IMR-90 (cell line): ENCODE results near the gene YLPM1. TPM values are rescaled to one million over a fixed set of nuclear protein-coding genes. Genes with fewer than 3 reads are reported as not detected.

Experiments
- ATAC-seq: fragments of 200-7000 bp; cut with Tn5 transposase; 2 replicates; pipeline ENCODE4 v1.9.1; 2020; ENCODE audit warnings: low read depth, mild to moderate bottlenecking, moderate library complexity
- BruUV-seq: library from RNA; stranded (reverse); fragments of 400-500 nt; replicated peaks from 2 replicates; lab custom pipeline; 2021; lab: Mats Ljungman, UMichigan
- CTCF ChIA-PET: fragments of 300-600 bp; formaldehyde crosslinking; extraction: SDS; loops from one replicate; lab custom pipeline; 2021; ENCODE audit warnings: antibody characterized with exemption; lab: Yijun Ruan, JAX
- POLR2A ChIA-PET: fragments of 300-600 bp; sonication (Branson Sonifier 250); formaldehyde crosslinking; loops from one replicate; lab custom pipeline; 2022; ENCODE audit warnings: antibody characterized with exemption; ENCODE audit not compliant: unreplicated experiment; lab: Charles Lee
- DNase-seq: peaks from one replicate; pipeline ENCODE4 v3.0.0; 2013
- H2AFZ ChIP-seq: replicated peaks from 2 replicates; pipeline ENCODE3; 2013; ENCODE audit warnings: low read length, mild to moderate bottlenecking; ENCODE audit not compliant: poor library complexity
- H2AK5ac ChIP-seq: 2 replicates; pipeline ENCODE4 v1.6.1; 2013; ENCODE audit warnings: low read depth, low read length, inconsistent platforms
- H2AK9ac ChIP-seq: replicated peaks from 2 replicates; pipeline ENCODE3; 2013; ENCODE audit warnings: mild to moderate bottlenecking, low read depth, low read length, moderate library complexity; ENCODE audit not compliant: poor library complexity
- H2BK120ac ChIP-seq: 2 replicates; pipeline ENCODE4 v1.6.1; 2013; ENCODE audit warnings: low read depth, low read length, inconsistent platforms
- H2BK15ac ChIP-seq: 3 replicates; pipeline ENCODE4 v1.6.1; 2013; ENCODE audit warnings: low read depth, low read length, inconsistent platforms
- H2BK20ac ChIP-seq: 2 replicates; pipeline ENCODE4 v1.6.1; 2013; ENCODE audit warnings: low read depth, mild to moderate bottlenecking, inconsistent platforms, low read length, moderate library complexity
- H2BK5ac ChIP-seq: 2 replicates; pipeline ENCODE4 v1.6.1; 2013; ENCODE audit warnings: mild to moderate bottlenecking, low read depth, low read length, inconsistent platforms; ENCODE audit not compliant: poor library complexity, severe bottlenecking
- H3K14ac ChIP-seq: replicated peaks from 2 replicates; pipeline ENCODE4 v1.6.1; 2013; ENCODE audit warnings: low read depth, low read length, inconsistent platforms
- H3K18ac ChIP-seq: 2 replicates; pipeline ENCODE4 v1.6.1; 2013; ENCODE audit warnings: low read depth, low read length, control low read depth
- H3K23ac ChIP-seq: 2 replicates; pipeline ENCODE4 v1.6.1; 2013; ENCODE audit warnings: low read depth, low read length, inconsistent platforms
- H3K27ac ChIP-seq: 2 replicates; pipeline ENCODE4 v1.5.1; 2013; ENCODE audit warnings: mild to moderate bottlenecking, control low read depth, low read length; ENCODE audit not compliant: insufficient read depth
- H3K27me3 ChIP-seq: 2 replicates; pipeline ENCODE4 v1.6.1; 2013; ENCODE audit warnings: low read length; ENCODE audit not compliant: control insufficient read depth, insufficient read depth
- H3K36me3 ChIP-seq: 2 replicates; pipeline ENCODE4 v1.6.1; 2013; ENCODE audit warnings: low read length, mixed read lengths; ENCODE audit not compliant: control insufficient read depth, insufficient read depth
- H3K4ac ChIP-seq: 2 replicates; pipeline ENCODE4 v1.6.1; 2013; ENCODE audit warnings: low read depth, low read length, inconsistent platforms
- H3K4me1 ChIP-seq: 2 replicates; pipeline ENCODE4 v1.6.1; 2013; ENCODE audit warnings: low read length, mixed read lengths; ENCODE audit not compliant: control insufficient read depth, insufficient read depth
- H3K4me2 ChIP-seq: 2 replicates; pipeline ENCODE4 v1.6.1; 2013; ENCODE audit warnings: low read depth, mild to moderate bottlenecking, control low read depth, low read length, moderate library complexity
- H3K4me3 ChIP-seq: 2 replicates; pipeline ENCODE4 v1.5.1; 2013; ENCODE audit warnings: low read depth, mild to moderate bottlenecking, control low read depth, low read length, moderate library complexity; ENCODE audit not compliant: insufficient read depth
- H3K56ac ChIP-seq: 2 replicates; pipeline ENCODE4 v1.6.1; 2013; ENCODE audit warnings: low read length, inconsistent platforms; ENCODE audit not compliant: insufficient read depth; ENCODE audit errors: extremely low read depth
- H3K79me1 ChIP-seq, 2 experiments: 2 replicates each; pipeline ENCODE4 v1.6.1; 2013; ENCODE audit warnings: low read length in 2 of 2, inconsistent platforms in 1 of 2, low read depth in 1 of 2
- H3K9ac ChIP-seq: 2 replicates; pipeline ENCODE4 v1.6.1; 2013; ENCODE audit warnings: low read depth, low read length, control low read depth
- H3K9me1 ChIP-seq: 2 replicates; pipeline ENCODE4 v1.6.1; 2013; ENCODE audit warnings: low read length, inconsistent platforms; ENCODE audit not compliant: insufficient read depth
- H3K9me3 ChIP-seq: 2 replicates; pipeline ENCODE4 v1.6.1; 2013; ENCODE audit warnings: low read length; ENCODE audit not compliant: control insufficient read depth, insufficient read depth
- H4K20me1 ChIP-seq: 2 replicates; pipeline ENCODE4 v1.6.1; 2013; ENCODE audit warnings: low read length, inconsistent platforms; ENCODE audit not compliant: insufficient read depth
- H4K5ac ChIP-seq: 2 replicates; pipeline ENCODE4 v1.6.1; 2013; ENCODE audit warnings: mild to moderate bottlenecking, low read depth, low read length, control low read depth
- H4K8ac ChIP-seq, 2 experiments: 2 replicates each; pipeline ENCODE4 v1.6.1; 2013; ENCODE audit warnings: low read depth in 2 of 2, low read length in 2 of 2, control low read depth in 1 of 2, inconsistent platforms in 1 of 2
- H4K91ac ChIP-seq: 2 replicates; pipeline ENCODE4 v1.6.1; 2013; ENCODE audit warnings: low read depth, low read length, inconsistent platforms; ENCODE audit not compliant: insufficient read depth
- BHLHE40 ChIP-seq: fragments of 150-350 bp; IDR thresholded peaks from 2 replicates; pipeline ENCODE4 v1.6.1; 2016; ENCODE audit warnings: mild to moderate bottlenecking, low read depth, low read length
- CEBPB ChIP-seq: IDR thresholded peaks from 2 replicates; pipeline ENCODE4 v1.6.1; 2012; ENCODE audit warnings: low read depth, low read length, improper control_type of control experiment
- FOS ChIP-seq: fragments of 150-350 bp; IDR thresholded peaks from 2 replicates; pipeline ENCODE4 v1.6.1; 2016; ENCODE audit warnings: low read depth, low read length
- MAFK ChIP-seq: IDR thresholded peaks from 2 replicates; pipeline ENCODE4 v1.6.1; 2012; ENCODE audit warnings: low read depth, low read length, improper control_type of control experiment
- MAZ ChIP-seq: IDR thresholded peaks from 2 replicates; pipeline ENCODE4 v1.6.1; 2012; ENCODE audit warnings: low read depth, mild to moderate bottlenecking, low read length, improper control_type of control experiment, moderate library complexity, borderline replicate concordance
- NFE2L2 ChIP-seq: fragments of 150-350 bp; IDR thresholded peaks from 2 replicates; pipeline ENCODE4 v1.6.1; 2016; ENCODE audit warnings: low read depth, mild to moderate bottlenecking, low read length
- POLR2A ChIP-seq: IDR thresholded peaks from 2 replicates; pipeline ENCODE4 v1.6.1; 2012; ENCODE audit warnings: mild to moderate bottlenecking, low read depth, low read length
- RAD21 ChIP-seq: IDR thresholded peaks from 2 replicates; pipeline ENCODE4 v1.6.1; 2012; ENCODE audit warnings: low read length, improper control_type of control experiment
- RCOR1 ChIP-seq: IDR thresholded peaks from 2 replicates; pipeline ENCODE4 v1.6.1; 2012; ENCODE audit warnings: mild to moderate bottlenecking, low read length, improper control_type of control experiment; ENCODE audit not compliant: insufficient replicate concordance
- RFX5 ChIP-seq: IDR thresholded peaks from 2 replicates; pipeline ENCODE4 v1.8.0; 2012; ENCODE audit warnings: low read depth, mild to moderate bottlenecking, low read length, moderate library complexity
- SMC3 ChIP-seq: fragments of 150-350 bp; IDR thresholded peaks from 2 replicates; pipeline ENCODE4 v1.6.1; 2016; ENCODE audit warnings: low read depth, mild to moderate bottlenecking, antibody characterized with exemption, low read length, moderate library complexity
- WGBS, 2 experiments: methylation state at CpG; one replicate each; pipeline versions ENCODE4 v1.1.5 to v1.1.7; 2013; ENCODE audit warnings: missing lambda C conversion rate in 2 of 2; ENCODE audit not compliant: insufficient read length in 1 of 2; ENCODE audit errors: extremely low coverage in 2 of 2; 5-methylcytosine and 5-hydroxymethylcytosine counted together
- dilution Hi-C: fragments of 300-500 bp; cut with HindIII; formaldehyde crosslinking; loops from one replicate; pipeline ENCODE4 v1.14.3; 2018; ENCODE audit warnings: low sequenced_read_pairs; ENCODE audit not compliant: unreplicated experiment
- in situ Hi-C: fragments of 300-500 bp; cut with MboI; formaldehyde crosslinking; loops from 3 replicates; pipeline ENCODE4 v1.14.3; 2019; ENCODE audit warnings: low sequenced_read_pairs, inconsistent platforms, mixed read lengths
- intact Hi-C: fragments of 100-400 bp; cut with micrococcal nuclease; formaldehyde crosslinking; loops from 2 replicates; pipeline ENCODE4 v1.10.0; 2022
- polyA plus RNA-seq, 3 experiments: library from polyadenylated mRNA; depleted of rRNA; stranded (reverse); fragments of >200 nt; gene quantifications; 2 replicates each; pipeline ENCODE4 v1.2.3, GENCODE V29; 2012; ENCODE audit warnings: low replicate concordance in 1 of 3
- total RNA-seq: library from RNA; depleted of rRNA; stranded (reverse); fragments of >200 nt; gene quantifications from 2 replicates; pipeline ENCODE4 v1.2.3, GENCODE V29; 2012
- TF ChIP-seq, protein P1 (sequence below): conservative IDR thresholded peaks from 2 replicates; pipeline ENCODE4 v1.5.1; 2012; ENCODE audit warnings: mild to moderate bottlenecking, low read depth, low read length, improper control_type of control experiment

Gene YLPM1
- total and polyA plus RNA-seq, 2 of the 4 experiments (the other 2 are of a cell fraction), result 8.2 to 19.7 TPM

- H3K14ac ChIP-seq, result no peak overlapping the region
- H3K4ac ChIP-seq, result no peak overlapping the region
- no peak overlapping the region for H4K5ac ChIP-seq
- H3K18ac ChIP-seq, result no peak overlapping the region
- ChIA-PET CTCF (no interaction called here), POLR2A (no interaction called here)
- ATAC-seq, result no peak
- H3K4me2 ChIP-seq, result no peak overlapping the region
- no peaks in the 10 kb centered on the region for H3K36me3 ChIP-seq
- no peak overlapping the region for H3K27ac ChIP-seq
- H3K23ac ChIP-seq, result no peak overlapping the region
- H4K91ac ChIP-seq, result no peak overlapping the region
- H3K4me1 ChIP-seq, result peaks cover 23% of the 10 kb centered on the region
- dilution Hi-C loops, result no loop called here
- no peak overlapping the region for H3K56ac ChIP-seq
- no peak for DNase-seq
- H3K4me3 ChIP-seq, result no peak overlapping the region
- peaks cover 15% of the 10 kb centered on the region for H3K9me1 ChIP-seq
- H3K9ac ChIP-seq, result no peak overlapping the region
- H4K20me1 ChIP-seq, result peaks cover 3% of the 10 kb centered on the region; the same call in 1 of the 2 replicates
- H2AFZ ChIP-seq, result no peak overlapping the region
- no peaks in the 10 kb centered on the region for H3K9me3 ChIP-seq
- intact Hi-C loops, result no loop called here
- no peak overlapping the region for H4K8ac ChIP-seq
- no peak overlapping the region for H2BK5ac ChIP-seq
- no peak overlapping the region for H2AK5ac ChIP-seq
- BruUV-seq, result no TSS peak
- in situ Hi-C loops, result no loop called here
- TF ChIP-seq CEBPB, result no peak
- TF ChIP-seq SMC3, result no peak
- TF ChIP-seq, protein P1, sequence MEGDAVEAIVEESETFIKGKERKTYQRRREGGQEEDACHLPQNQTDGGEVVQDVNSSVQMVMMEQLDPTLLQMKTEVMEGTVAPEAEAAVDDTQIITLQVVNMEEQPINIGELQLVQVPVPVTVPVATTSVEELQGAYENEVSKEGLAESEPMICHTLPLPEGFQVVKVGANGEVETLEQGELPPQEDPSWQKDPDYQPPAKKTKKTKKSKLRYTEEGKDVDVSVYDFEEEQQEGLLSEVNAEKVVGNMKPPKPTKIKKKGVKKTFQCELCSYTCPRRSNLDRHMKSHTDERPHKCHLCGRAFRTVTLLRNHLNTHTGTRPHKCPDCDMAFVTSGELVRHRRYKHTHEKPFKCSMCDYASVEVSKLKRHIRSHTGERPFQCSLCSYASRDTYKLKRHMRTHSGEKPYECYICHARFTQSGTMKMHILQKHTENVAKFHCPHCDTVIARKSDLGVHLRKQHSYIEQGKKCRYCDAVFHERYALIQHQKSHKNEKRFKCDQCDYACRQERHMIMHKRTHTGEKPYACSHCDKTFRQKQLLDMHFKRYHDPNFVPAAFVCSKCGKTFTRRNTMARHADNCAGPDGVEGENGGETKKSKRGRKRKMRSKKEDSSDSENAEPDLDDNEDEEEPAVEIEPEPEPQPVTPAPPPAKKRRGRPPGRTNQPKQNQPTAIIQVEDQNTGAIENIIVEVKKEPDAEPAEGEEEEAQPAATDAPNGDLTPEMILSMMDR, result no peak
- TF ChIP-seq RAD21, result no peak
- TF ChIP-seq FOS, result no peak
- no peak for TF ChIP-seq NFE2L2
- no peak for TF ChIP-seq BHLHE40
- TF ChIP-seq MAFK, result no peak
- TF ChIP-seq RCOR1, result no peak
- TF ChIP-seq POLR2A, result no peak
- no peak for TF ChIP-seq RFX5
- no peak for TF ChIP-seq MAZ
- H3K27me3 ChIP-seq, result no peaks in the 10 kb centered on the region
- no peak overlapping the region for H2BK15ac ChIP-seq
- H2AK9ac ChIP-seq, result no peak overlapping the region
- 33% methylated on average over 1 of the region's 4 CpGs; no CpG with 5 or more reads in 1 of the 2 experiments for WGBS, 2 experiments
- no peak overlapping the region for H2BK120ac ChIP-seq
- no peak overlapping the region for H2BK20ac ChIP-seq
- peaks cover 0 to 4% of the 10 kb centered on the region in 2 experiments; a peak in 1 of 4 replicates for H3K79me1 ChIP-seq
These were observed 92.8 kb downstream of the YLPM1 start for GRCh38 chr14:74855945-74856344.
